SU-DHL-6 (cell line): ENCODE measurements around the gene FRMPD4.

Source experiments
- H2AFZ ChIP-seq: fragments of 200-600 bp; sonication (generic); 2 replicates; pipeline ENCODE4 v1.6.1; 2014; ENCODE audit warnings: low read depth, mild to moderate bottlenecking, moderate library complexity, mixed read lengths, antibody characterized with exemption, low read length; ENCODE audit not compliant: severe bottlenecking
- H3F3A ChIP-seq: fragments of 200-600 bp; shearing (Covaris generic); 2 replicates; pipeline ENCODE4 v1.6.0; 2016; ENCODE audit warnings: antibody characterized with exemption, mild to moderate bottlenecking; ENCODE audit not compliant: insufficient read depth
- H3K27ac ChIP-seq: fragments of 200-600 bp; sonication (generic); 2 replicates; pipeline ENCODE4 v1.5.1; 2016; ENCODE audit warnings: low read depth, mild to moderate bottlenecking, low read length, moderate library complexity, mixed read lengths
- H3K27me3 ChIP-seq: fragments of 200-600 bp; sonication (generic), shearing (Covaris generic); 2 replicates; pipeline ENCODE4 v1.6.0; 2014; ENCODE audit warnings: mild to moderate bottlenecking, low read length
- H3K36me3 ChIP-seq: fragments of 200-600 bp; sonication (generic); 2 replicates; pipeline ENCODE4 v1.6.1; 2014; ENCODE audit warnings: mild to moderate bottlenecking, low read length, mixed read lengths
- H3K4me2 ChIP-seq: fragments of 300-600, 200-600 bp; shearing (Covaris generic), sonication (generic); 2 replicates; pipeline ENCODE4 v1.6.0; 2014; ENCODE audit warnings: low read length, low read depth, mild to moderate bottlenecking; ENCODE audit not compliant: poor library complexity, severe bottlenecking
- H3K4me3 ChIP-seq: fragments of 200-600 bp; sonication (generic); 2 replicates; pipeline ENCODE4 v1.5.1; 2014; ENCODE audit warnings: antibody characterized with exemption, low read length, mild to moderate bottlenecking, mixed read lengths; ENCODE audit not compliant: insufficient read depth, poor library complexity, severe bottlenecking
- H3K79me2 ChIP-seq: fragments of 200-600 bp; sonication (generic); 2 replicates; pipeline ENCODE4 v1.6.1; 2014; ENCODE audit warnings: mild to moderate bottlenecking, low read length, moderate library complexity; ENCODE audit not compliant: insufficient read depth
- H3K9ac ChIP-seq: fragments of 200-600 bp; sonication (generic); 2 replicates; pipeline ENCODE4 v1.7.0; 2014; ENCODE audit warnings: mild to moderate bottlenecking, low read length
- H3K9me2 ChIP-seq: fragments of 200-600 bp; sonication (generic); replicated peaks from 2 replicates; pipeline ENCODE4 v1.6.1; 2014; ENCODE audit warnings: low read length; ENCODE audit not compliant: insufficient read depth
- H3K9me3 ChIP-seq: fragments of 200-600 bp; sonication (generic); 2 replicates; pipeline ENCODE4 v1.6.1; 2014; ENCODE audit warnings: low read length, mixed read lengths; ENCODE audit not compliant: insufficient read depth
- H4K20me1 ChIP-seq: fragments of 200-600 bp; sonication (generic); 2 replicates; pipeline ENCODE4 v1.6.1; 2014; ENCODE audit warnings: low read depth, mild to moderate bottlenecking, antibody characterized with exemption, low read length, moderate library complexity, mixed read lengths
- CTCF ChIP-seq: fragments of 200-600 bp; sonication (generic); IDR thresholded peaks from one replicate; pipeline ENCODE4 v1.5.1; 2017; ENCODE audit warnings: antibody characterized with exemption, mild to moderate bottlenecking, low read length, moderate library complexity; ENCODE audit not compliant: insufficient read depth, poor library complexity, severe bottlenecking
- EZH2phosphoT487 ChIP-seq: fragments of 200-600 bp; sonication (generic), shearing (Covaris generic); conservative IDR thresholded peaks from 2 replicates; pipeline ENCODE4 v1.6.1; 2018; ENCODE audit warnings: mild to moderate bottlenecking, antibody characterized with exemption, low read length, moderate library complexity, mixed read lengths

The FRMPD4 gene

GRCh38 chrX:12582649-12583048 lies 444.4 kb downstream of the FRMPD4 start:
- H4K20me1 ChIP-seq = no peaks in the 10 kb centered on the region
- H3K27me3 ChIP-seq = no peaks in the 10 kb centered on the region
- H2AFZ ChIP-seq = no peak overlapping the region
- no peaks in the 10 kb centered on the region for H3K36me3 ChIP-seq
- H3K4me3 ChIP-seq = no peak overlapping the region
- H3K27ac ChIP-seq = no peak overlapping the region
- no peaks in the 10 kb centered on the region for H3K79me2 ChIP-seq
- no peak overlapping the region for H3K9ac ChIP-seq
- no peaks in the 10 kb centered on the region for H3K9me2 ChIP-seq
- no peak overlapping the region for H3K4me2 ChIP-seq
- H3F3A ChIP-seq = no peaks in the 10 kb centered on the region
- TF ChIP-seq EZH2phosphoT487 (no peak), CTCF (no peak)
- no peaks in the 10 kb centered on the region for H3K9me3 ChIP-seq

GRCh38 chrX:12583543-12583942 lies 445.3 kb downstream of the FRMPD4 start:
- TF ChIP-seq EZH2phosphoT487 = no peak
- no peak overlapping the region for H2AFZ ChIP-seq
- no peaks in the 10 kb centered on the region for H3K9me2 ChIP-seq
- H3K4me2 ChIP-seq = no peak overlapping the region
- H4K20me1 ChIP-seq = no peaks in the 10 kb centered on the region
- H3K4me3 ChIP-seq = no peak overlapping the region
- H3K36me3 ChIP-seq = no peaks in the 10 kb centered on the region
- H3K9me3 ChIP-seq = no peaks in the 10 kb centered on the region
- no peaks in the 10 kb centered on the region for H3K79me2 ChIP-seq
- no peaks in the 10 kb centered on the region for H3K27me3 ChIP-seq
- no peak overlapping the region for H3K27ac ChIP-seq
- no peaks in the 10 kb centered on the region for H3F3A ChIP-seq
- H3K9ac ChIP-seq = no peak overlapping the region

- no peak overlapping the region for H3K27ac ChIP-seq
- H3K9me2 ChIP-seq = no peaks in the 10 kb centered on the region
- no peaks in the 10 kb centered on the region for H3K79me2 ChIP-seq
- H3K27me3 ChIP-seq = no peaks in the 10 kb centered on the region
- H2AFZ ChIP-seq = no peak overlapping the region
- H3K36me3 ChIP-seq = no peaks in the 10 kb centered on the region
- no peak overlapping the region for H3K4me2 ChIP-seq
- no peak overlapping the region for H3K4me3 ChIP-seq
- no peaks in the 10 kb centered on the region for H3K9me3 ChIP-seq
- H4K20me1 ChIP-seq = no peaks in the 10 kb centered on the region
- no peaks in the 10 kb centered on the region for H3F3A ChIP-seq
- no peak overlapping the region for H3K9ac ChIP-seq
- TF ChIP-seq EZH2phosphoT487 (no peak), CTCF (no peak)
Observed at GRCh38 chrX:12595720-12596119, 457.4 kb downstream of the FRMPD4 start.

- Histone ChIP-seq H3F3A (no peaks in the 10 kb centered on the region), H3K4me2 (no peak overlapping the region), H3K36me3 (no peaks in the 10 kb centered on the region), H3K27me3 (no peaks in the 10 kb centered on the region), H3K79me2 (no peaks in the 10 kb centered on the region), H3K27ac (no peak overlapping the region), H4K20me1 (no peaks in the 10 kb centered on the region), H3K9ac (no peak overlapping the region), H3K9me2 (no peaks in the 10 kb centered on the region), H3K9me3 (no peaks in the 10 kb centered on the region), H2AFZ (no peak overlapping the region), H3K4me3 (no peak overlapping the region)
- TF ChIP-seq CTCF = no peak
- TF ChIP-seq EZH2phosphoT487 = no peak
Observed at GRCh38 chrX:12610079-12610478, 471.8 kb downstream of the FRMPD4 start.
